H1 (cell line): Measurements from ENCODE around the gene RHEB. TPM values are rescaled to one million over a fixed set of nuclear protein-coding genes. Genes with fewer than 3 reads are reported as not detected.

Experiments
- CHD7 ChIP-seq: fragments of 300-600 bp; sonication (generic); IDR thresholded peaks from 2 replicates; pipeline ENCODE4 v1.7.1; 2012; ENCODE audit warnings: low read length, moderate library complexity, mild to moderate bottlenecking, inconsistent platforms; ENCODE audit not compliant: insufficient replicate concordance
- GABPA ChIP-seq: IDR thresholded peaks from 2 replicates; pipeline ENCODE4 v1.6.1; 2011; ENCODE audit warnings: mild to moderate bottlenecking, low read length, moderate library complexity, borderline replicate concordance; ENCODE audit not compliant: insufficient read depth
- RFX5 ChIP-seq: IDR thresholded peaks from 2 replicates; pipeline ENCODE4 v1.6.1; 2011; ENCODE audit warnings: low read depth, low read length, improper control_type of control experiment, borderline replicate concordance
- TBP ChIP-seq: IDR thresholded peaks from 2 replicates; pipeline ENCODE4 v1.6.1; 2011; ENCODE audit warnings: low read depth, low read length, improper control_type of control experiment
- TCF12 ChIP-seq: IDR thresholded peaks from 2 replicates; pipeline ENCODE4 v1.6.1; 2011; ENCODE audit warnings: low read depth, mild to moderate bottlenecking, low read length
- polyA plus RNA-seq, 7 experiments: library from polyadenylated mRNA; depleted of rRNA in 3 of 7; stranded (reverse) in 5 of 7; unstranded in 2 of 7; fragments of >200 nt in 5 of 7; fragments of 200-250 nt in 2 of 7; gene quantifications; 1 replicate in 5 of 7; 2 replicates in 1 of 7; 4 replicates in 1 of 7; pipeline versions ENCODE4 v1.2.1 to v1.2.3, GENCODE V29; 2011 to 2013; ENCODE audit warnings: missing spikeins in 2 of 7, mixed read lengths in 2 of 7
- total RNA-seq: library from RNA; stranded (reverse); fragmentation: NEBNext Ultra II Directional; extraction: Animal tissue kit (Norgen Biotek cat#: 25700); gene quantifications from 2 replicates; pipeline ENCODE4 v1.2.1, GENCODE V29; 2021

RHEB gene
- total and polyA plus RNA-seq, 2 of the 8 experiments (the other 6 are each of a cell fraction or from before 2014, with no cell fraction given) = 60.8 to 132 TPM

GRCh38 chr7:151452680-151453325 is 66.9 kb downstream of the RHEB start (continued):
- TF ChIP-seq TBP (no peak), GABPA (no peak), TCF12 (no peak), RFX5 (no peak), CHD7 (no peak)
